GM18868 (cell line): ENCODE data around the gene SBDS.
"Not testable (repeated sequence)": the region's sequence is repeated elsewhere in the genome, so short reads cannot be mapped to it uniquely, and the experiment has no call there.

Source experiments
- ATAC-seq: cut with Tn5 transposase; IDR thresholded peaks from one replicate; pipeline ENCODE4 v1.9.1; 2021; ENCODE audit warnings: mild to moderate bottlenecking, moderate library complexity; ENCODE audit not compliant: unreplicated experiment

The SBDS gene

GRCh38 chr7:66996444-66997191 is 1.2 kb upstream of the SBDS start, which contains the start of gene TYW1:
TYW1 (plus strand) TSS chr7:66996833; CDS start chr7:66996979, 146 bp downstream.
- peak; percentile 91 for ATAC-seq

- ATAC-seq = peak; percentile 38
Observed at GRCh38 chr7:66994691-66995049, 716 bp downstream of the SBDS start.

DNA sequence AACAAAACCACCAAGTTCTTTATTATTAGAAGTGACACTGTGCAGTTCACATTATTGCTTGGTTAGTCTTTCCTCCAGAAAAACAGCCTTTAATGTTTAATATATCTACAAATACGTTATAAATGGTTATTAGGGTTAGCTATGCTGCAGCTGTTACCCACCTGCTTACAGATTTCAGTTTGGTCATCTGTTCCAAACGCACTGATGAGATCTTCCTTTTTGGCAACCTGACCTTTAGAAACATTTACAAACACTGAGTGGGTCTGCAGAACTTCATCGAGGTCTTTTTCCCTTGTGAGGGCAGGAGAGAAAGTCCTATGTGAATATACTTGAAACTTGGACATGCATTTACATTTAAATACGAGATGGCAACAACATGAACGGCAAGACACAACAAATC is 1.3 kb downstream of the SBDS start:
- not testable (repeated sequence) for ATAC-seq

DNA sequence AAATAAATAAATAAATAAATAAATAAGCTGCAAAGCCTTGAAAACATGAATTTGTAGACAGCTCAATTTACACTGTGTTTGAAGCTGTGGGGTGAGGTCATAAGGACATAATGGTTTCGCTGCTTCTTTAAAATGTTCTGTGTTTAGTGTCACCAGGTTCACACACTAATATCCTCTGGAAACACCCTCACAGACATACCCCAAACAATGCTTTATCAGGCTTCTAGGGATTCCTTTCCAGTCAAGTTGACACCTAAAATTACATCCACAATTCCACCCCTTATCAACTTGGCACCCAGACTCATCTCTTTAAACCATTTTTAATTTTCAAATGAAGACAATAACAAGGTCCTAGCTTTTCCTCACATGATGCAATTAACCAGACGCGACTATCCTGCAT is 5.8 kb downstream of the SBDS start:
- not testable (repeated sequence) for ATAC-seq

DNA sequence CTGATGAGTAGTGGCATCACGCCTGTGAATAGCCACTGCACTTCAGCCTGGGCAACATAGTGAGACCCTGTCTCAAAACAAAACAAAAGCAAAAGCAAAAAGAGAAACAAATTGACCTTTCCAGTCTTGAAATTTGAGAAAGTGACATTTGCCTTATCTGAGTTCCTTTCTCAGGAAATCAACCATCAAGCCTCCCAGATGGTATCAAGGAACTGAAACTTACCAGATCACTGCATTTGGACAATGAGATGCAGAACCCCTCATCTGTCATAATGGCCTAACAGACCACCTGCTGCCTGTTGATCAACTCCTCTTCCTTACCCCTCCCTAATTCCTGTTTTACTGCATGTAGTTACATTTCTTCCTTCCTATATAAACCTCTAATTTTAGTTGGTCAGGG is 15.1 kb downstream of the SBDS start:
- not testable (repeated sequence) for ATAC-seq

DNA sequence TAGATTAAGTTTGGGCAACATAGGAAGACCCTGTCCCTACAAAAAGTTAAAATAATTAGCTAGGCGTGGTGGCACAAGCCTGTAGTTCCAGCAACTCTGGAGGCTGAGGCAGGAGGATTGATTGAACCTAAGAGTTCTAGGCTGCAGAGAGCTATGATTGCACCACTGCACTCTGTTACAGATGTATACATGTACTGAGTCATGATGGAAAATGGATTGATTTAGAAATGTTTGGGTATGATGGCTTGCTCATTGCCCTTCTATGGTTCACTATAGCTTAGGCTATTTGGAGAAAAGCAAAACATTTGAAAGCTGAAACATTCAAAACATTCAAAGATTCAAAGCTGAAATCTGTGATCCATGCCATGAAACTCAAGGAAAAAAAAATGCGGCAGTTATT is 16.4 kb downstream of the SBDS start:
- not testable (repeated sequence) for ATAC-seq

DNA sequence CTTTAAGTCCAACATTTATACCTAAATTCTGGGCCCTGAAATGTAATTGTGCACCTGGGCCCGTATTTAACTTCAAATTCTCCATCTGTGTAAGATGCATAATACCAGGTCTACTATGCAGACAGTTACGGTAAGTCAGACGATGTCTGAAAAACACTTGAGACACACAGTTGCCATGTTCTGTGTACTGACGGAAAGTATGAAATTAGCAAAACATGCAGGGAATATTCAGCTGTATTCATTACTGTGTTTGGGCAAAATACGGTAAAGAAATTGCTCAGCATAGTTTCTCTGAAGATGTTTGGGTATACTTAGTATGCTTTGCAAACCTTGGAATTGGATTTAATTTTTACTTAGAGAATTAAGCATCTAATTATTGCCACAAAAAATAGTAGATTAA is 17.1 kb downstream of the SBDS start:
- ATAC-seq = not testable (repeated sequence)

DNA sequence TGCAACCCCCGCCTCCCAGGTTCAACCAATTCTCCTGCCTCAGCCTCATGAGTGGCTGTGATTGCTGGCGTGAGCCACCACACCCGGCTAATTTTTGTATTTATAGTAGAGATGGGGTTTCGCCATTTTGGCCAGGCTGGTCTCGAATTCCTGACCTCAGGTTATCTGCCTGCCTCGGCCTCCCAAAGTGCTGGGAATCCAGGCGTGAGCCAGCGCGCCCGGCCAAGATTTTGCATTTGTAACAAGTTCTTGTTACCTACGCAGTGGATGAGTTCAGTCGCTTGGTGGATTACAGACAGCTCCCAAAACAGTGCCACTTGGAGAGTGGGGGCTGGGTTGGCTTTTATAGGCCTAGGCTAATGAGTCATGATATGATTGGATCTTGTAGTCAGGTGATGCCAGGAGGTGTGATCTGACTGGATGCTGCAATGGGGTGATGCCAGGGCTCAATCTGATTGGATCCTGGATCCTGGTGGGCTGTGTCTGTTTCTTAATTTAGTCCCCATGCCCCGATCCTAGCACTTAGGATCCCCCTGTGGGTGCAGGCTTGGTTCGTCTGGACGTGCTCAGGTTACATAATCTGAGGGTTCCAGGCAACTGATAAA is 20.3 kb downstream of the SBDS start:
- no peak for ATAC-seq

DNA sequence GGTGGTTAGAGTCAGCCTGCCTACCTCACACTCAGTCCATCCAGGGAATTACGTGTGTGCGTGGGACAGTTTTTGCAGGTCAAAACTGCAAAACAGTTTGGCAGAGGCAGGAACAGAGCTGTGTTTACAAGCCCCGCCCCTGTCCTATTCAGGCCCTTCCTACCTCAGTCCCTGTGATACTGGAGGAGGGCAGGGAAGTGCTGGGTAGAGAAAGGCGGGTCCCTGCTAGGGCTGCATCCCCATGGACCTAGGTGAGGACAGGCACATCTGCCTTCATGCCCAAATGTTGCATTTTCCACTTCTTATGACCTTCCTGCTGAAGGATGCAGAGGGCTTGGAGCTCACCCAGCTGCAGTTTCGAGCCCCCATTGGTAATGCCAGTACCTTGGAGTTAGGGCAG is 25.1 kb downstream of the SBDS start:
- ATAC-seq = no peak

GRCh38 chr7:66969001-66969400 is 26.4 kb downstream of the SBDS start:
- ATAC-seq = not testable (repeated sequence)

DNA sequence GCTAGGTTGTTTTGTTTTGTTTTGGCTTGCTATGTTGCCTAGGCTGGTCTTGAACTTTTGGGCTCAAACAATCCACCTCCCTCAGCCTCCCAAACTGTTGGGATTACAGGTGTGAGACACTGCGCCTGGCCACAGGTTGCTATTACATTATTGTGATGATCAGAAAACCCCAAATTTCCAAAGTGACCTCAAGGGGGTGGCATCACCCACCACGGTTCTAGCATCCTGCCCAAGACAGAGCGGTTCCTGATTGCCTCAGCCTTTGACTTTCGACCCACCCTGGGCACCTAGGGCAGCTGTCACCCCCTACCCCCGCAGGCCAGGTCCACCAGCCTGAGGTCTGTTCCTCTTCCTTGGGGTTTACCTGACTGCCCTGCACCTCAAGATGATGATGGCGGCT is 28.4 kb downstream of the SBDS start:
- no peak for ATAC-seq

- ATAC-seq = no peak
Observed at GRCh38 chr7:66964411-66964810, 31.0 kb downstream of the SBDS start.

DNA sequence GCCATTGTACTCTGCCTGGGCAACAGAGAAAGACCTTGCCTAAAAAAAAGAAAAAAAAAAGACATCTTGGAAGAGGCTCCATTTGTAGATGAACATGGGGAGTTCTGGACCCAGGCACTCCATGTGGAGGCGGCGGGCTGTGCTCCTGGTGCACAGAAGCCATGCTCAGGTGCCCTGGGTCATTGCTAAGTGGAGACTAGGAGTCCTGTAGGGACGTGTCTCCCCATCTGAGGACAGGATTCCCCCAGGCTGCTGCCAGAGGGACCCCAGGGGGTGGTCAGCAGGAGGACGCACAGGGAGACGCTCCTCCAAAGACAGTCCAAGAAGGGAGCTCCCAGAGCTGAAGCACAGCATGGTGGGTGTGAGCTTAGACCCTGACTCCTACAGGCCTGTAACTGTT is 34.3 kb downstream of the SBDS start:
- ATAC-seq = no peak

DNA sequence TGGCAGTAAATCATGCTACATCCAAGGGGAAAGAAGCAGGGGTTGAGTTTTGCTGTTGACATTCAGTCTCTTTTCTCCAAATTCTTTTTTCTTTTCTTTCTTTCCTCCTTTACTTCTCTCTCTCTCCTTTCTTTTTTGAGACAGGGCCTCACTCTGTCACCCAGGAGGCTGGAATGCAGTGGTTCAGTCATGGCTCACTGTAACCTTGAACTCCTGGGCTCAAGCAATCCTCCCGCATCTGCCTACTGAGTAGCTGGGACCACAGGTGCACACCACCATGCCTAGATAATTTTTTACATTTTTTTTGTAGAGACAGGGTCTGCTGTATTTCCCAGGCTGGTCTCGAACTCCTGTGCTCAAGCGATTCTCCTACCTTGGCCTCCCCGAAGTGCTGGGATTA is 35.2 kb downstream of the SBDS start:
- ATAC-seq = no peak

DNA sequence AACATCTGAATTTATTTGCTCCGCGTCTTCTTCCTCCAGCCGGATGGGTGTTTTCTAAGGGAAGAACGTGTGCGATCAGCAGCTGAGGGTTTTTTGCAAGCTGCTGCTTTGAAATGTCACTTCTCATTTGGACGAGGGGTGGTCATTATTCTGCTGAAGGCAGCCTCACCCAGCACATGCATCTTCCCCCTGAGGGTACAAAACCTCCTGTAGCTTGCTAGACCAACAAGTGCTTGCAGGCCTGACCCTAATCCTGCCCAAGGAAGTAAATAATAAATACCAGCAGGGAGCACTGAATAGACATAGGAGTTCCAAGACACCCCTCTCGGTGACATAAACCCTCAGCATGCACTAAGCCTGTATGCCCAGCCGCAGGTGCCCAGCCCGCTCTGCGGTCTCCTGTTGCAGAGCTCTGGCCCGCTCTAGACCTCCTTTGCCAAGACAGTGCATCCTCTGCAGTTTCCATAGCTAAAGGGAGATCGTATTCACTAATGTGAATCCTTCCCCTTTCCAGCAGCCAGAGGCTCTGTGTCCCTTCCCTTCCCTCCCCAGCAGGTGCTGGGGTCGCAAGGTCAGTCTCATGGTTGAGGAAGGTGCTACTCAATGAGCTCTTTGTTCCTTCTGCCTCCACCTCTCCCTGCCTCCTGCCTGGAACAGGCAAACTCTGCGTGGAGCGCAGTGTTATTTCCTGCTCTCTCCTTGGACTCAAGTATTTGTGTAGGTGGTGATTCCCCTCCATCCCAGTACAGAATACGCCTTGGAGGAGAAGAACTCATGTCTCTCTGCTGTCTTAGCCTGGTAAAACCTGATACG is 36.6 kb downstream of the SBDS start:
- ATAC-seq = no peak

- no peak for ATAC-seq
Observed at GRCh38 chr7:66957595-66958290, 37.6 kb downstream of the SBDS start.

- no peak for ATAC-seq
Observed at GRCh38 chr7:66953044-66953427, 42.4 kb downstream of the SBDS start.

GRCh38 chr7:66952343-66953043 is 42.9 kb downstream of the SBDS start:
- ATAC-seq = no peak

GRCh38 chr7:66950763-66951162 is 44.6 kb downstream of the SBDS start:
- ATAC-seq = no peak

- no peak for ATAC-seq
Observed at GRCh38 chr7:66950311-66950710, 45.1 kb downstream of the SBDS start.
